Stomach (tissue), 4 donors: ENCODE data around the gene TMPRSS3.

Experiments used
- CTCF ChIP-seq, 7 experiments: fragments of 450-650 bp in 4 of 7; fragments of 200-600 bp in 3 of 7; sonication (generic) in 3 of 7; IDR thresholded peaks; one replicate each; pipeline ENCODE4 v1.5.1; 2016 to 2019; ENCODE audit warnings: antibody characterized with exemption in 7 of 7, control low read depth in 2 of 7, mild to moderate bottlenecking in 1 of 7
- POLR2AphosphoS5 ChIP-seq, 3 donors: sonication (generic); formaldehyde crosslinking; IDR thresholded peaks; one replicate each; pipeline ENCODE4 v1.6.1; 2016; ENCODE audit warnings: antibody characterized with exemption in 3 of 3

GRCh38 chr21:42445311-42445710 lies 49.5 kb upstream of the TMPRSS3 start:
- TF ChIP-seq CTCF (IDR thresholded peaks at IDR 0.05) = no peak
- TF ChIP-seq POLR2AphosphoS5 (IDR thresholded peaks at IDR 0.05) = no peak
